GM18909 (cell line): ENCODE measurements around the gene PPIP5K2.
"Not testable (repeated sequence)": the region's sequence is repeated elsewhere in the genome, so short reads cannot be mapped to it uniquely, and the experiment has no call there.

Experiments
- ATAC-seq: cut with Tn5 transposase; IDR thresholded peaks from one replicate; pipeline ENCODE4 v1.9.1; 2021; ENCODE audit warnings: mild to moderate bottlenecking; ENCODE audit not compliant: unreplicated experiment, poor library complexity

The PPIP5K2 gene

GRCh38 chr5:103119765-103120606, at the start of gene PPIP5K2, which contains the start of gene GIN1:
PPIP5K2 (plus strand) TSS chr5:103120301; CDS start chr5:103129590, 9,289 bp downstream.
GIN1 (minus strand) TSS chr5:103120138; CDS start chr5:103108707, 11,431 bp downstream.
- ATAC-seq = peak; percentile 94

GRCh38 chr5:103073500-103073899, 46.6 kb upstream of the PPIP5K2 start:
- not testable (repeated sequence) for ATAC-seq

GRCh38 chr5:103075442-103075841, 44.7 kb upstream of the PPIP5K2 start:
- no peak for ATAC-seq

GRCh38 chr5:103079796-103080195, 40.3 kb upstream of the PPIP5K2 start:
- ATAC-seq = no peak

- no peak for ATAC-seq
Measured at GRCh38 chr5:103086547-103086946, 33.6 kb upstream of the PPIP5K2 start.

- no peak for ATAC-seq
Measured at GRCh38 chr5:103089272-103089671, 30.8 kb upstream of the PPIP5K2 start.

- ATAC-seq = no peak
Measured at GRCh38 chr5:103090791-103091190, 29.3 kb upstream of the PPIP5K2 start.

- ATAC-seq = no peak
Measured at GRCh38 chr5:103092676-103093075, 27.4 kb upstream of the PPIP5K2 start.

- ATAC-seq = no peak
Measured at GRCh38 chr5:103093727-103094126, 26.4 kb upstream of the PPIP5K2 start.

- no peak for ATAC-seq
Measured at GRCh38 chr5:103094737-103095136, 25.4 kb upstream of the PPIP5K2 start.

- ATAC-seq = no peak
Measured at GRCh38 chr5:103098993-103099392, 21.1 kb upstream of the PPIP5K2 start.

GRCh38 chr5:103101079-103101750, 18.9 kb upstream of the PPIP5K2 start:
- no peak for ATAC-seq

- ATAC-seq = no peak
Measured at GRCh38 chr5:103102234-103102633, 17.9 kb upstream of the PPIP5K2 start.

GRCh38 chr5:103108086-103108485, 12.0 kb upstream of the PPIP5K2 start:
- no peak for ATAC-seq

- ATAC-seq = no peak
Measured at GRCh38 chr5:103109277-103109676, 10.8 kb upstream of the PPIP5K2 start.

- ATAC-seq = no peak
Measured at GRCh38 chr5:103110403-103110802, 9.7 kb upstream of the PPIP5K2 start.

GRCh38 chr5:103111468-103111867, 8.6 kb upstream of the PPIP5K2 start:
- no peak for ATAC-seq

GRCh38 chr5:103112910-103113309, 7.2 kb upstream of the PPIP5K2 start:
- ATAC-seq = no peak

GRCh38 chr5:103114440-103114839, 5.7 kb upstream of the PPIP5K2 start:
- ATAC-seq = no peak

GRCh38 chr5:103117471-103117991, 2.6 kb upstream of the PPIP5K2 start:
- ATAC-seq = no peak

GRCh38 chr5:103119070-103119764, 884 bp upstream of the PPIP5K2 start:
- no peak for ATAC-seq
